HPDE6-E6E7 (cell line): ENCODE measurements around the gene PNPLA5.

Source experiments
- DNase-seq: peaks from one replicate; pipeline ENCODE4 v3.0.0; 2011; ENCODE audit warnings: missing footprints; ENCODE audit errors: extremely low spot score

The PNPLA5 gene

DNA sequence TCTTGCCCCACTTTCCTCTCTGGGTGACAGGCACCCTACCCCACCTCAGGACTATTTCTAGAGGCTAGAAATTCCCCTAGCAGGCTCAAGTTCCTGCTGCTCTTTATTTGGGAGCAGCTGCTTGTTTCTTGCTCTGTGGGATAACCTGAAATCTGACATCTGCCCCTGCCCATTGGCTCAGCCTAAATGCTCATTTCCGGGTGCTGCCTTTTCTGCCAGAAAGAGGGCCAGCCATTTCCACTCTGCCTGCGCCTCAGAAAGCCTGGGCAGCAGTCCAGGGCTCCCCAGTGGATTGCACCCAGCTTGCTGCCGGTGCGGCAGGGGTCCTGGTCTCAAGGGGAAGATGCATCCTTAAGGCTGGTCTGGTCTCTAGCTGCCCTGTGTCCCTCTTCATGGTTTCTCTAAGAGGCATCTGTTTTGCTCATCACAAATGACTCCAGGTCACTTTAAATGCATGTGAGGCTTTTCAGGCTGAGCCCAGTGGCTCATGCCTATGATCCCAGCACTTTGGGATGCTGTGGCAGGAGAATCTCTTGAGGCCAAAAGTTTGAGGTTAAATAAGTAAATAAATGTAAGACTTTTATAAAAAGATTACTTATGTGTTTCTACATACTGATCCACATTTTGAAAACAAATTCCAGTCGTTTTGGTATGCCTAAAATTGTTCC is 10.3 kb upstream of the PNPLA5 start:
- DNase-seq: no peak

DNA sequence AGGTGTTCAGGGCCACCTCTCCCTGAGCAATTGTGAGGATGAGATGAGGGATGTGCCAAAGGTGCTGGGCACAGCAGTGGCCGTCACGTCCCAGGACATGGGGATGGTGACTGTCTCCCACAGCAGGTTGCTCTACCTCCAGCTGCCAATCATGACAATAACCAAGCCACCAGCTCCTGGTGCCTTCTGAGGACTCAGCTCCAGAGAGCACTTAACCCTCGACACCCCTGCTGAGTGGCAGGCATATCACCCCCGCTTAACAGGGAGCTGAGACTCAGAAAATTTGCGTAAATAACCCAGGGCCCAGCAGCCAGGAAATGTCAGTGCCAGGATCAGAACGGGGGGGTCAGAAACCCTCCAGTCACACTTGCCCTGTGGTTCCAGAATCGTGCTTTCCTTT is 8.4 kb upstream of the PNPLA5 start:
- DNase-seq: no peak

DNA sequence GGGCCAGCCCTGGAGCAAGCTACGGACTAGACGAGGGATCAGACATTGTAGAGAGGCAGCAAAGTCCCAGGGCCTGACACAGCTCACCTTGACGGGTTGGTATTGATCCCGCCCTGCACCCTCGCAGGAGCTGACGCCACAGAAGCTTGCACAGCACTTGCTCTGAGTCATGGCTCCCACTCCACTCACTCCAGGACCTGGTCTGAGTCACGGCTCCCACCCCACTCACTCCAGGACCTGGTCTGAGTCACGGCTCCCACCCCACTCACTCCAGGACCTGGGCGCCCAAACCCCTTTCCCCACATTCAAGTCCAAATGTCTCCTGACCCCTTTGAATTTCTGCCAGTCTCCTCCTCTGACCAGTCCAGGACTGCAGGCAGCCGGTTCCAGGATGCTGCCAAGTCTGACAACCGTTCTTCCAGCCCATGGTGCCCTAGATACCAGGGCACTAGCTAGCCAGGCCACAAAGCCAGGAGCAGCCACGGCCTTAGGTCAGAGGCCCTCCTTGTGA is 6.0 kb upstream of the PNPLA5 start:
- peak; percentile 58 for DNase-seq

DNA sequence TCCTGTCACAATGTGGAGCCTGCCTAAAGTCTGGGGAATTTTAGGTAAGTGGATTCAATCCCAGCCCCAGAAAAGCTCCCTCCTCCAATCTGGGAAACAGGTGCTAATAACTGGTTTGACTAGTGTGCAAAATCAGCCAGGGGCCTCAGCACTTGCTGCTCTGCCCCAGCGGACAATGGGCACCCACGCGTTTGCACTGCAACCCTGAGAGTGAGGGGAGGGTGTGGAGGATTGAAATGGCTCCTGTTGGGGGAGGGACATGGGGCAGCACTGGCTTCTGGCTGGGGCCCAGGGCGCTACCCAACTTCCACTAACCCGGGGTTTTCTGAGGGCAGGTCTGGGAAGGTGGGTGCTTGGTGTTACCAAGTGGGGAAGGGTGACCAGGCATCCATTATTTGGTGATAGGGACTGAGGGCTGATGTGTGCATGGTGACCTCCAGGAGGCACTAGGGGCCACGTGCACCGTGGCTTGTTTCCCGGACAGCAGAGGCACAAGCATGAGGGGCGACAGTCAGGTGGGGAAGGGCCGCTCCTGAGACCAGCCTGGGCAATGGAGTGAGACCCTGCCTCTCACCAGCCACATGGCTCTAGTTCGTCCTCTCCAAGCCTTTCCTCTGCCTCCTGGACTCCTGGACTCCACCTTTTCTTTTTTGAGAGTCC is 4.3 kb upstream of the PNPLA5 start:
- DNase-seq: no peak

DNA sequence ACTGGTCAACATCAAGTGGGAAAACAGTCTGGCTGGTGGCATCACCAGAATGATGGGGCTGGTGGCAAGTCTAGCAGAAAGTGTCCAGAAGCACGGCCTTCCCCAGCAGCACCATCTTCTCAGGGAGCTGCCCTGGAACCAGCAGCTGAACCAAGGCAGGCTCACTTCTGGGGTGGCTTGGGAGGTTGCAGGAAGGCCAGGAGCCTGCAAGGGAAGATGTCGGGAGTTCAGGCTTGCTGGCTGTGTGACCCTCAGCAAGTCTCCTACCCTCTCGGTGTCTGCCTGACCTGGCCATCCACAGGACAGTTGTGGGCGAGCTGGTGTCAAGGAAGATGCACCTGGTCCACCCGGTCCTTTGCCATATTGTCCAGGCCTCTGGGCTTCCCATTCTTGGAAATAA is 2.3 kb upstream of the PNPLA5 start:
- DNase-seq: no peak

DNA sequence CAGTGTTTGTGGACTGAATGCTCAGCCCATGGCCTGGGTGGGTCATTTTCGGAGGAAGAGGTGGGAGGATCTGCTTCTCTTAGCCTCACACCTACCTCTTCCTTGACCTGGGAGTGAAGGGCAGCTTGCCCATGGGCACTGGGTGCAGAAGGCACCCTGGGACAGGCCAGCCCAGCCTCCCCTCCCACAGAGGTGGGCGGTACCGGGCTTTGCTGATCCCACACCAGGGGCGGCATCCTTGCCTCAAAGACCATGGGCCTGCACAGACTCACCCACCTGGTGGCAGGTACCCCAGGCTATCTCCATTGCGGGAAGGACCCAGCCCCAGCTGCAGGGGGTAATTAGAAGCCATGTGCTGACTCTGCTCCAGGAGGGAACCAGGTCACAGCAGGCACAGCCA is 1.5 kb upstream of the PNPLA5 start:
- DNase-seq: no peak

DNA sequence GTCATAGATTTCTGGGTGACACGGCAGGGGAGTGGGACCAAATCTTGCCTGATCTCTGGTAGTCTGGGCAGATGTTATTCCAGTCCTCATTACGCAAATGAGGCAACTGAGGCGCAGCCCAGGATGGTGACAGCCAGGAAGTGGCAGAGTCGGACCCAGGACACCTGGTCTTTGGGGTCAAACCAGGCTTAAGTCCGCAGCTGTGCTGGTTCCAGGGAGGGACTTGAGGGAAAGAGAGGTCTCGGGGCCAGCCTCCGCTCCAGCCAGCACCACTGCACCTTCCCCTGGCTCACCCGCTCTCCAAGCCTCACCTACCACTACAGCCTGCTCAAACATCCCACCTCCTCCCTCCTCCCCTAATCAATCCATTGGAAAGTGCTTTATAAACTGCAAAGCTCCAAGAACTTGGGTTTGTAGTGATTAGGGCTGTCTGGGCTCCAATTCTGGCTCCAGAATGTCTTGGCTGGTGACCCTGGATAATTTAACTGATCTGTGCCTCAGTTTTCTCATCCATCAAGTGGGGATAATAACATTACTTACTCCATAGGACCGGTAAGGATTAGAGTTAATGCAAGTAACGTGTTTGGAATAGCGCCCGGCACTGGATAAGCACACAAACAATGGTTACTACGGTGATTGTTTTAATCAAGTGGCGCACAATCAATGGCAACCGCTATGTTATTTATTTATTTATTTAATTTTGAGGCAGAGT is 526 bp upstream of the PNPLA5 start:
- DNase-seq: no peak

DNA sequence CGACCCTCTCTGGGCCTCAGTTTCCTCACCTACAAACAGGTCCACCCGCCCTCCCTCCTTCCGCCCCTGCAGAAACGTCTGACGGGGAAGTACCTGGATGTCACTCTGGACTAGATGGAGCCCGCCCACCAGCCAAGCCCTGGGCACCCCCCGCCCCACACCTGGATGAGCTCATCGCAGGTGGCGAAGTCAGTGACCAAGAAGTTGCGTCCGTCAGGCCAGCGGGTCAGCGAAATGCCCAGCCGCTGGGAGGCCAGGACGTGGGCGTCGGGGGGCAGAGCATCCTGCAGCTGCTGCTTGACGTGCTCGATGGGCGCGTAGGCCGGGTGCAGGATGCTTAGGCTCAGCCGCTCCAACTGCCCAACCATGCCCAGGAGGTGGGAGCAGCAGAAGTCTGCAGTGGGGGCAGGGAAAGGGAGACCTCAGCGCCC is 897 bp downstream of the PNPLA5 start:
- no peak for DNase-seq

DNA sequence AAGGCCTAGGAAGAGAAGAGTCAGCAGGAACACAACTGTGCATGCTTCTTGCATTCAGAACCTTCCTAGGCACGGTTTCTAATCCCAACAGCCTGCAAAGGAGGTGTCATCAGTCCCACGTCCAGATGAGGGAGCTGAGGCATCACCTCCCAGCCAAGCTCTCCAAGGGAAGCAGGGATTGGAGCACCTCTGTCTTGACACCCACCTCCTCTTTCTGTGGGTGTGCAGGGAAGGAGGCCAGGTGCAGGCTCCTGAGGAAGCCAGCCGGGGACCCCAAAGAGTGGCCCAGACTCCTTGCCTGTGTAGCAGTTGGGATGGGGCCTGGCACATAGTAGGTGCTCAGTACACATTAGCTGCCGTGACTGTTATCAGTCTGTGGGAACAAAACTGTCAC is 2.0 kb downstream of the PNPLA5 start:
- peak; percentile 27 for DNase-seq

DNA sequence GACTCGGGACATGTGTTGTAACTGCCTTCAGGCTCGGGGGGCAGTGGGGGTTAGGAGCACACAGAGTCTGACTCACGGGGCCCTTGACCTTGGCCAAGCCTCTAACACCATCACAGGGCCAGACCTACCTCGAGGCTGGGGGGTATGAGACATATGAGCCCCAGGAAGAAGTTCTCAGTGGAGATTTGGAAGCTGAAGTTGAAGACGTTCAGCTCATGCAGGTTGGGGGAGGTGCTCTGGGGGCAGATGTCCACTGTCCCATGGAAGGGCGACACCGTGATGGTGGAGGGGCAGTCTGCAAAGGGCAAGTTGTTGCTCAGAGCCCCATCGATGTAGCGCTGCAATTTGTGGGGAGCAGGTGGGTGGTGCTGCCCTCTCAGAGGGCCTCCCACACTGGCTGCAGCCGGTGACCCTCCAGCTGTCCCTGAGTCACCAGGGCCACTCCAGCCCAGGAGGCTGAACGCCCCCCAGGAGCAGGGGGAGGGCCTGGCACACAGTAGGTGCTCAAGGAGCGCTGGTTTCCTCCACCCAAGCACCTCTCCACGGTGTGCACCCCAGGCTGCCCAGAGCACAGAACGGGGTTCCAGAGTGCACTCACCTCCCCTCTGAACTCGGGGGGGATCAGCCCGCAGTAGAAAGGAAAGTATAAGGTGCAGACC is 2.5 kb downstream of the PNPLA5 start:
- no peak for DNase-seq

DNA sequence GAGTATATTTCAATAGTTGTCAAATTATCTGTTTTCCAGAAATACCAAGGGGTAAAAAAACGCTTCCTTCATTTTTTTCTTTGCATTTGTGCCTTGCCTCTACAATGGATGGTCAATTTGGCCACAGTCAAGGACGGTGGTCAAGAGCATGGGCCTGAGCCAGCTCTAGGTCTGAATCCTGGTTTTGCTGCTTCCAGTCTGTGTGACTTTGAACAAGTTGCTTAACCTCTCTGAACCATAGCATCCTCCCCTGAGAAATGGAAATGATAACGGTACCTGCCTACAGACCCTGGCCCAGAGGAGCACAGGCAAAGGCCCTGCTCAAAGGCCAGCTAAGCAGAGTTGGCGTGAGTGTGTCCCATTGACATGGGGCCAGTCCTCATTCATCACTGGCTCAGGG is 3.1 kb downstream of the PNPLA5 start:
- no peak for DNase-seq

DNA sequence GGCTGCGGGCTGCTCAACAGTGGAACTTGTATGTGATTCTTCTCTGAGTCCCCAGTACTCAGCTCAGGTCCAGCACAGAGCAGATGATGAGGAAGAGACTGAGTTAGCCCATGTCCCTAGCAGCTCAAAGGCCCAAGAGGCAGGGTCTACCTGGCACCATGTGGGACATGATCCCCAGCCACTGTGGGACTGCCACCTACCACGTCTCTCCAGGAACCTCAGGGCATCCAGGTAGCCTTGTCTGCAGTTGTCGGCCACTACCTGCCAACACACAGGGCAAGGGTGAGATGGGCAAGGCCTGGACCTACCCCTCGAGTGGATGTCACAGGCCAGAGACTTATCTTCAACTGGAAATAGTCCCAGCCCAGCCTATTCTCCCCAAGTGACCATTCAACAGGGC is 4.4 kb downstream of the PNPLA5 start:
- no peak for DNase-seq

DNA sequence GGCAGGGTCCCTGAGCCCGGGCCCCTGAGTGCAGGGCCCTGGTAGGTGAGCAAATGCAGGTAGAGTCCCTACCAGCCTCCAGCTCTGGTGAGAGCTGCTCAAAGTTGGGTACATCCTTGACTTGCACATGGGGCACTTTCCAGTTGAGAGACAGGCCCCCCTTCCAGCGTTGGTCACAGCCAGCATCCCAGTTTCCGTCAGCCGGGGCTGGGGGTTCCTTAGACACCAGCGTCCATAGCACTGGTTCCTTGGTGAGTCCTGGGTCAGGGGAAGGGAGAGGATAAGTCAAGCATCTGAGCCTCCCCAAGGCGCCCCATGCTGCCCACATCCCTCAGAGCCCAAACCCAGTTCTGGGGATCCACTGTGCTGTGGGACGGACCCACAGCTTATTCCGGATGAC is 5.6 kb downstream of the PNPLA5 start:
- no peak for DNase-seq

DNA sequence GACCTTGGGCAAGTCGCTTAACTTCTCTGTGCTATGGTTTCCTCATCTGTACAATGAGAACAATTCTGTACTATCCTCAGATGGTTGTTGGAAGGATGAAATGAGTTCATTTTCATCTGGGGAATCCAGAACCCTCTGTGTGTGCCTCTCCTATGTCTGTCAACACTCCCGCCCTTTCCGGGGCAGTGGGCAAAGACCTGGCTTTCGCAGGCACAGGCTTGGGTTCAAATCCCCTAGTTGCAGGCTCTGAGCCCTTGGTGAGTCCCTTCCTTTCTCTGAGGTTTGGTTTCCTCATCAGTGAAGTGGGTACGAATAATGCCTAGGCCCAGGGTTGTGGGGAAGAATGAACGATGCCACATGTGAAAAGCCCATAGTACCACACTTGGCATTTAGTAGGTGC is 6.0 kb downstream of the PNPLA5 start:
- DNase-seq: no peak

DNA sequence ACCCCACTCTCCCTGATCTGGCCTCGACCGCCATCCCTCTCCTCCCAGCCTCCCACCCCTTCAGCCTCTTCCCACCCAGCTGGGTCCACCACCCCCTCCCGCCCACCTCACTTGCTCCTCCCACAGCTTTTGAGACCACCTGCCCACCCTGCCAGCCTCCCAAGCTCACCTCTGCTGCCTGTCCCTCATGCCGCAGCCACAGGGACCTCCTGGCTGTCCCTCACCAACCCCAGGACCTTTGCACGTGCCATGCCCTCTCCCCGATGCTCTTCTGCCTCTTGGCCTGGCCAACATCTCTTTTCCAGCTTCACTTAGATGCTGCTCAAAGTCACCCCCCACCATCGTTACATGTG is 6.5 kb downstream of the PNPLA5 start:
- no peak for DNase-seq

DNA sequence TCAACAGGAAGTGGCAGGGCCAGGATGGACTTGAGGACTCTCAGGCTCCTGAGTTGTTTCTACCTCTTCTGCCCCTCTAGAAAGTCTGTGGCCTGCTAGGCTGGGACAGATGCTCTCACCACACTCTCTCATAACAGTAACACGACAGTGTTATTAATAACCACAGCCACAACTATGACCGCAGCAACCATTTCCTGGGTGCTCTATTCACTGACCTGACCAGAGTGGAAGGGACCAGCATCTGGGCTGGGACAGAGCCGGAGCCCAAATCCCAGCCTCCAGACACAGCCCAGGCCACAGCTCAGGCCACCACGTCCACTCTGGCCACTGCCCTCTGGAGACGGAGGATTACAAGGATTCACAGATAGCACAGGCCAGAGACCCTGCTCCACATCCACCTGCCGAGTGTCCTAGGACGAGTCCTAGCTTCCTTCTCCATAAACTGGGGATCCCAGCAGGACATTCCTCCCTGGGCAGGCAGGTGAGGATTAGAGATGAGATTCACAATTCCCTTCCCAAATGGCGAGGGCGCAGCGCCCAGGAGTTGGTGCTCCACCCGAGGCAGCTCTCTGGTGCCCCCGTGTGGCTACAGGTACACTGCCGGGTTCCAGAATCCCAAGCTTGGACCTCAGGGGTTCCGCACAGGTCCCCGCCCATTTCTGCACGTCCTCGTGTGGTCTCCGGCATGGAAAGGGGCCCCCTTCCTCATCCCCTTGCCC is 7.1 kb downstream of the PNPLA5 start:
- DNase-seq: peak; percentile 29

DNA sequence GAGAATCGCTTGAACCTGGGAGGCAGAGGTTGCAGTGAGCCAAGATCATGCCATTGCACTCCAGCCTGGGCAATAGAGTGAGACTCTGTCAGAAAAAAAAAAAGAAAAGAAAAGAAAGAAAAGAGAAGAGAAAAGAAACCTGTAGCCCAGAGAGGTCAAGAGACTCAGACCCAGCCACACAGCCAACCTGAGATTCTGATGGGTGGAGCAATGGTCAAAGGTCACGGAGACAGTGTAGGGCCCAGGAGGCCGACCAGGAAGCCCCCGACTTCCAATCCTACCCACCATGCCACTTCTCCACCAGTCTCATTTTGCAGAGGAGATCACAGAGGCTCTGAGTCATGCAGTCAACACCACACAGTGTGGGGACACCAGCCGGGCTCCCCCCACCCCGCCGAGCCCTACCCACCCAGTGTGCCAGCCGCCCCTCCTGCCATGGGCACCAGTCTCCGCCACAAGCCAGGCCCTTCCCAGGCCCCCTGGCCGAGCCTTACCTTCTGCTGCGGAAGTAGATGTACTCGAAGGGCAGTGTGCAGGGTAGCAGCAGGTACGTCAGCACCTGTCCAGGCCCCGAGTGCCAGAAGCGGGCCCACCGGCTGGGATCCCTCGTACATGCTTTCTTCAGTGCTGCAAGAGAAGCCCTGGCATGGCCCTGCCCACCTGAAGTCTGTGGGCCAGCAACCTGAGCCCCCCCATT is 7.9 kb downstream of the PNPLA5 start:
- no peak for DNase-seq

DNA sequence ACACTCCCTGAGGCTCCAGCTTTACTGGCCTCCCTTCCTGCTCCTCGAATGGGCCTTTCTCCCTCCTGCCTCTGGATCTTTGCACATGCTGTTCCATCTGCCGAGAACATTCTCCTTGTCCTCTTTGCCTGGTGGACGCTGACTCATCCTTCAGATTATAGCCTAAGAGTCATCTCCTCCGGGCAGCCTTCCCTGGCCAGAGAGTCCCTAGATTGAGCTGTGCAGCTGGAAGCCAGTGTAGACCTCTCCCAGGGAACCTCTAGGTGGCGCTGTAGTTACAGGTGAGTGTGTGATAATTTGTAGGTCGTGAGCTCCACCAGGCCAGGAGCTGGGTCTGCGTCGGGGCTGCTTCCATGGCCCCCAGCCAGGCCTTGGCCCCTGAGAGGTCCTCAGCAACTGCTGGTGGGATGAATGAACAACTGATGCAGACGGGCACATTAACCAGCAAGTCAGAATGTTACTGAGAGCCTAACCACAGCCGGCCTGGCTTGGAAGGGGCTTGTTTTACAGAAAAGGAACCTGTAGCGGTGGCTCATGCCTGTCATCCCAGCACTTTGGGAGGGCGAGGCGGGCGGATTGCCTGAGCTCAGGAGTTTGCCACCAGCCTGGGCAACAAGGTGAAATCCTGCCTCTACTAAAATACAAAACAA is 8.7 kb downstream of the PNPLA5 start:
- peak; percentile 58 for DNase-seq

DNA sequence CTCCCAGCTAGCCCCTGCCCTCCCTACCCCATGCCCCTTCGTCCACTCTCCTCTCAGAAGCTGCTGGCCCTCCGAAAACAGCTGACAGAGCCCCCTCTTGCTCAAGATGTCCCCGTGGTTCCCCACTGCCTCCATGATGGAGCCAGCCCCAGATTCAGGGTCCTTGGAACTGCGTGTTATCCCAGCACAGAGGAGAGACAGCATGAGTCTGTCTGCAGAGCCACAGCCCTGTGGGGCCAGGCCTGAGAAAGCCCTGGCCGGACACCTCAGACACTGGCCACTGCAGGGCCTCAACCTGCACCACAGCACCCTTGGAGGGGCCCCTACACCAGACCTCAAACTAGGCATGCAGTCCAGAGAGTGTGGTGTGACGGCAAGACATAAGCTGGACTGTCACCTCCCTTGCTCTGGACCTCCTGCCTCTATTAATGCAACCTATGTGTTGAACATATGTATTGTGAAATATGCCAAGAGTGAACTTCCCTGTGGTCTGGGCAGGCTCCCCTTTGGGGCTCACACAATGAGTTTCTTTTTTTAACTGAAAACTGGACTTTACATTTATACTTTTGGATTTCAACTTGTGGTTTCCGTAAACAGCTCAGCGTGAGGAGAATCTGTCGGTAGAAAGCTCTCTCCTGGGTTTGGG is 9.6 kb downstream of the PNPLA5 start:
- no peak for DNase-seq
